H1 (cell line): ENCODE measurements around the gene DTNB. TPM values are rescaled to one million over a fixed set of nuclear protein-coding genes. Genes with fewer than 3 reads are reported as not detected.

Experiments used
- CTCF ChIA-PET: fragments of 300-600 bp; sonication (Branson Sonifier 250); formaldehyde crosslinking; loops from one replicate; lab custom pipeline; 2021; ENCODE audit not compliant: partially characterized antibody; lab: Charles Lee
- POLR2A ChIA-PET: fragments of 300-600 bp; sonication (Branson Sonifier 250); formaldehyde crosslinking; loops from one replicate; lab custom pipeline; 2021; ENCODE audit warnings: inconsistent platforms; ENCODE audit not compliant: partially characterized antibody; lab: Charles Lee
- DNase-seq, 2 experiments: peaks; one replicate each; pipeline versions ENCODE4 v3.0.0 to v3.0.0-alpha.2; 2010 to 2022; ENCODE audit warnings: low spot score in 2 of 2, low read depth in 1 of 2, mixed read lengths in 1 of 2
- FAIRE-seq: peaks from 2 replicates; lab custom pipeline; 2011; peaks lifted over from hg19 to GRCh38; lab: Jason Lieb, UNC
- H2AFZ ChIP-seq: 2 replicates; pipeline ENCODE4 v1.8.1; 2012; ENCODE audit warnings: low read length, inconsistent platforms
- H2AK5ac ChIP-seq: 2 replicates; pipeline ENCODE4 v1.6.1; 2013; ENCODE audit warnings: low read depth, low read length
- H2BK120ac ChIP-seq: replicated peaks from 2 replicates; pipeline ENCODE3; 2013; ENCODE audit warnings: low read depth, low read length, inconsistent platforms
- H2BK12ac ChIP-seq: 2 replicates; pipeline ENCODE4 v1.6.1; 2013; ENCODE audit warnings: low read depth, low read length
- H2BK15ac ChIP-seq: 2 replicates; pipeline ENCODE4 v1.6.1; 2013; ENCODE audit warnings: low read length
- H2BK20ac ChIP-seq: 2 replicates; pipeline ENCODE4 v1.6.1; 2013; ENCODE audit warnings: low read length
- H2BK5ac ChIP-seq: 2 replicates; pipeline ENCODE4 v1.6.1; 2013; ENCODE audit warnings: low read depth, low read length
- H3K14ac ChIP-seq: 2 replicates; pipeline ENCODE4 v1.6.1; 2013; ENCODE audit warnings: inconsistent platforms; ENCODE audit not compliant: insufficient read length
- H3K18ac ChIP-seq: 2 replicates; pipeline ENCODE4 v1.6.1; 2013; ENCODE audit warnings: low read length; ENCODE audit errors: extremely low read depth
- H3K23ac ChIP-seq: 2 replicates; pipeline ENCODE4 v1.6.1; 2013; ENCODE audit warnings: inconsistent platforms; ENCODE audit not compliant: insufficient read length
- H3K23me2 ChIP-seq: 2 replicates; pipeline ENCODE4 v1.6.1; 2013; ENCODE audit warnings: low read depth, low read length
- H3K27ac ChIP-seq: 2 replicates; pipeline ENCODE4 v1.6.1; 2011; ENCODE audit warnings: low read depth, low read length, inconsistent platforms
- H3K27me3 ChIP-seq, 4 experiments: replicated peaks in 1 of 4; 1 replicate in 1 of 4; 2 replicates in 3 of 4; pipeline versions ENCODE4 v1.6.1 to v1.8.1; 2011 to 2013; ENCODE audit warnings: low read length in 3 of 4, mild to moderate bottlenecking in 3 of 4, inconsistent platforms in 2 of 4, mixed read lengths in 2 of 4, moderate library complexity in 1 of 4; ENCODE audit not compliant: control insufficient read depth in 3 of 4, insufficient read depth in 3 of 4; ENCODE audit errors: extremely low read depth in 1 of 4
- H3K36me3 ChIP-seq, 4 experiments: 2 replicates each; pipeline versions ENCODE4 v1.6.1 to v1.8.1; 2011 to 2013; ENCODE audit warnings: mild to moderate bottlenecking in 4 of 4, low read length in 3 of 4, moderate library complexity in 2 of 4, control low read depth in 1 of 4, inconsistent platforms in 1 of 4; ENCODE audit not compliant: insufficient read depth in 4 of 4, control insufficient read depth in 2 of 4
- H3K4ac ChIP-seq: replicated peaks from 2 replicates; pipeline ENCODE3; 2013; ENCODE audit warnings: low read length, low read depth, mixed read lengths, inconsistent platforms; ENCODE audit not compliant: insufficient read length
- H3K4me1 ChIP-seq, 4 experiments: replicated peaks in 1 of 4; 1 replicate in 1 of 4; 2 replicates in 3 of 4; pipeline versions ENCODE4 v1.6.1 to v1.8.1; 2011 to 2013; ENCODE audit warnings: low read length in 3 of 4, inconsistent platforms in 2 of 4, mixed read lengths in 1 of 4; ENCODE audit not compliant: insufficient read depth in 4 of 4, control insufficient read depth in 3 of 4
- H3K4me2 ChIP-seq, 2 experiments: 2 replicates each; pipeline versions ENCODE4 v1.6.1 to v1.8.1; 2011 to 2013; ENCODE audit warnings: low read depth in 2 of 2, low read length in 2 of 2, control low read depth in 1 of 2, inconsistent platforms in 1 of 2, mild to moderate bottlenecking in 1 of 2; ENCODE audit not compliant: insufficient read depth in 1 of 2
- H3K4me3 ChIP-seq, 4 experiments: fragments of 200-600, 300-600 bp in 1 of 4; sonication (generic), shearing (Covaris generic), sonication (Bioruptor Twin) in 1 of 4; 2 replicates each; pipeline versions ENCODE4 v1.5.1 to v1.8.1; 2011 to 2016; ENCODE audit warnings: low read length in 4 of 4, low read depth in 3 of 4, control low read depth in 2 of 4, inconsistent platforms in 2 of 4, mild to moderate bottlenecking in 2 of 4, mixed read lengths in 1 of 4, moderate library complexity in 1 of 4; ENCODE audit not compliant: insufficient read depth in 2 of 4; ENCODE audit errors: extremely low read depth in 1 of 4
- H3K56ac ChIP-seq: replicated peaks from 2 replicates; pipeline ENCODE3; 2013; ENCODE audit warnings: low read depth, mild to moderate bottlenecking, mixed read lengths, low read length, inconsistent platforms; ENCODE audit not compliant: insufficient read length
- H3K79me1 ChIP-seq: 2 replicates; pipeline ENCODE4 v1.6.1; 2013; ENCODE audit warnings: low read depth, low read length, control low read depth
- H3K79me2 ChIP-seq, 2 experiments: 2 replicates each; pipeline versions ENCODE4 v1.6.1 to v1.8.1; 2012 to 2013; ENCODE audit warnings: low read length in 2 of 2, mild to moderate bottlenecking in 2 of 2, inconsistent platforms in 1 of 2; ENCODE audit not compliant: insufficient read depth in 2 of 2, control insufficient read depth in 1 of 2
- H3K9ac ChIP-seq, 4 experiments: replicated peaks in 1 of 4; 1 replicate in 1 of 4; 2 replicates in 3 of 4; pipeline versions ENCODE4 v1.6.1 to v1.8.1; 2011 to 2013; ENCODE audit warnings: low read depth in 3 of 4, low read length in 3 of 4, control low read depth in 2 of 4, mild to moderate bottlenecking in 2 of 4, moderate library complexity in 2 of 4, inconsistent platforms in 1 of 4; ENCODE audit errors: extremely low read depth in 1 of 4
- H3K9me3 ChIP-seq, 2 experiments: 2 replicates each; pipeline versions ENCODE4 v1.6.1 to v1.8.1; 2012 to 2013; ENCODE audit warnings: mild to moderate bottlenecking in 2 of 2, moderate library complexity in 2 of 2, control low read depth in 1 of 2, inconsistent platforms in 1 of 2, low read depth in 1 of 2, low read length in 1 of 2, mixed read lengths in 1 of 2; ENCODE audit not compliant: insufficient read depth in 2 of 2
- H4K20me1 ChIP-seq, 2 experiments: replicated peaks in 1 of 2; 2 replicates each; pipeline versions ENCODE3 to v1.8.1; 2011 to 2013; ENCODE audit warnings: inconsistent platforms in 2 of 2, low read length in 2 of 2, mild to moderate bottlenecking in 1 of 2; ENCODE audit not compliant: insufficient read depth in 2 of 2, control insufficient read depth in 1 of 2
- H4K5ac ChIP-seq: 2 replicates; pipeline ENCODE4 v1.6.1; 2013; ENCODE audit warnings: low read length, low read depth, mixed read lengths, inconsistent platforms; ENCODE audit not compliant: insufficient read length
- H4K8ac ChIP-seq: 2 replicates; pipeline ENCODE4 v1.8.0; 2013; ENCODE audit warnings: mild to moderate bottlenecking, moderate library complexity, low read length, inconsistent platforms; ENCODE audit not compliant: insufficient read depth; ENCODE audit errors: extremely low read depth
- H4K91ac ChIP-seq: replicated peaks from 2 replicates; pipeline ENCODE3; 2013; ENCODE audit warnings: low read length, mixed read lengths, inconsistent platforms; ENCODE audit not compliant: insufficient read length
- CREB1 ChIP-seq: IDR thresholded peaks from 2 replicates; pipeline ENCODE4 v1.6.1; 2012; ENCODE audit warnings: inconsistent platforms
- CTBP2 ChIP-seq: IDR thresholded peaks from 2 replicates; pipeline ENCODE4 v1.7.0; 2011; ENCODE audit warnings: borderline replicate concordance, mild to moderate bottlenecking, moderate library complexity, mixed read lengths, low read length; ENCODE audit not compliant: insufficient read depth, insufficient read length
- GTF2F1 ChIP-seq: IDR thresholded peaks from 2 replicates; pipeline ENCODE4 v1.6.1; 2012; ENCODE audit warnings: low read depth, low read length, improper control_type of control experiment, borderline replicate concordance
- HDAC2 ChIP-seq, 2 experiments: fragments of 300-600 bp in 1 of 2; sonication (generic) in 1 of 2; IDR thresholded peaks; 2 replicates each; pipeline ENCODE4 v1.6.1; 2011 to 2012; ENCODE audit warnings: low read depth in 2 of 2, low read length in 2 of 2, mild to moderate bottlenecking in 2 of 2, moderate library complexity in 2 of 2, borderline replicate concordance in 1 of 2, inconsistent platforms in 1 of 2
- KDM5A ChIP-seq: fragments of 200-600 bp; IDR thresholded peaks from 2 replicates; pipeline ENCODE4 v1.7.1; 2012; ENCODE audit warnings: mild to moderate bottlenecking, low read length, inconsistent platforms, mixed read lengths
- PHF8 ChIP-seq: fragments of 200-600 bp; sonication (generic); conservative IDR thresholded peaks from 2 replicates; pipeline ENCODE4 v1.7.1; 2012; ENCODE audit warnings: low read depth, mild to moderate bottlenecking, inconsistent platforms, low read length, moderate library complexity
- POLR2AphosphoS5 ChIP-seq: IDR thresholded peaks from 2 replicates; pipeline ENCODE4 v1.6.1; 2011; ENCODE audit warnings: low read depth, low read length
- RAD21 ChIP-seq, 2 experiments: IDR thresholded peaks in 1 of 2; conservative IDR thresholded peaks in 1 of 2; 2 replicates each; pipeline ENCODE4 v1.6.1; 2011; ENCODE audit warnings: low read depth in 2 of 2, low read length in 2 of 2, improper control_type of control experiment in 1 of 2, inconsistent platforms in 1 of 2, mild to moderate bottlenecking in 1 of 2, moderate library complexity in 1 of 2
- SP4 ChIP-seq: IDR thresholded peaks from 2 replicates; pipeline ENCODE4 v1.6.1; 2012; ENCODE audit warnings: low read length, inconsistent platforms
- TAF1 ChIP-seq: IDR thresholded peaks from 2 replicates; pipeline ENCODE4 v1.6.1; 2011; ENCODE audit warnings: mild to moderate bottlenecking, low read depth, low read length
- TBP ChIP-seq: IDR thresholded peaks from 2 replicates; pipeline ENCODE4 v1.6.1; 2011; ENCODE audit warnings: low read depth, low read length, improper control_type of control experiment
- TCF12 ChIP-seq: IDR thresholded peaks from 2 replicates; pipeline ENCODE4 v1.6.1; 2011; ENCODE audit warnings: low read depth, mild to moderate bottlenecking, low read length
- YY1 ChIP-seq: IDR thresholded peaks from 2 replicates; pipeline ENCODE4 v1.6.1; 2011; ENCODE audit warnings: low read depth, mild to moderate bottlenecking, low read length
- WGBS, 2 experiments: shearing (Covaris generic) in 1 of 2; methylation state at CpG; one replicate each; pipeline versions ENCODE4 v1.1.6 to v1.1.7; 2013 to 2015; ENCODE audit warnings: low lambda C conversion rate in 2 of 2, mixed read lengths in 2 of 2, inconsistent platforms in 1 of 2, low coverage in 1 of 2, missing lambda C conversion rate in 1 of 2; ENCODE audit not compliant: insufficient replicate concordance in 2 of 2, insufficient coverage in 1 of 2, insufficient read length in 1 of 2; ENCODE audit errors: extremely low coverage in 1 of 2, missing lambda C conversion rate in 1 of 2; 5-methylcytosine and 5-hydroxymethylcytosine counted together
- polyA plus RNA-seq, 7 experiments: library from polyadenylated mRNA; depleted of rRNA in 3 of 7; stranded (reverse) in 5 of 7; unstranded in 2 of 7; fragments of >200 nt in 5 of 7; fragments of 200-250 nt in 2 of 7; gene quantifications; 1 replicate in 5 of 7; 2 replicates in 1 of 7; 4 replicates in 1 of 7; pipeline versions ENCODE4 v1.2.1 to v1.2.3, GENCODE V29; 2011 to 2013; ENCODE audit warnings: missing spikeins in 2 of 7, mixed read lengths in 2 of 7
- total RNA-seq: library from RNA; stranded (reverse); fragmentation: NEBNext Ultra II Directional; extraction: Animal tissue kit (Norgen Biotek cat#: 25700); gene quantifications from 2 replicates; pipeline ENCODE4 v1.2.1, GENCODE V29; 2021

The DTNB gene
- total and polyA plus RNA-seq, 2 of the 8 experiments (the other 6 are each of a cell fraction or from before 2014, with no cell fraction given), result 39.6 to 49.5 TPM

DNA sequence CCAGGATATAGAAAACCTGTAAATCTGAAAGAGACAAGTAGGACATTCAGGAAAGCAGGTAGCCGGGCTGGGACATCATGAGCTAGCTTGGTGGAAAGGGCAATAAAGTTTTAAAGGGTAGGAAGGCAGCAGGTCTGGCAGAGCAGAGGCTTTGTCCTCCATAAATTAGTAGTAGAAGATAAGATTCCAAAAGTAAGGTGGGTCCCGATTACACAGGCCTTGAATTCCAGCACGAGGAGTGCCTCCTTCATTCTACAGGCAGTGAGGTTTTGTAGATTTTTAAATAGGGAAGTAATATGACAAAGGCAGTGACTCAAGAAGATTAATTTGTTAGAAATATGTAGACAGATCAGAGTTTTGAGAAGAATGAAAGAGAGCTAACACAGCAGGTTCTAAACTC lies 160.7 kb downstream of the DTNB start:
- Histone ChIP-seq H3K9me3 (no peaks in the 10 kb centered on the region), H3K23me2 (no peaks in the 10 kb centered on the region), H3K4me2 (no peak overlapping the region), H3K18ac (no peak overlapping the region), H2AK5ac (no peak overlapping the region), H4K5ac (no peak overlapping the region), H4K91ac (no peak overlapping the region), H3K79me2 (no peaks in the 10 kb centered on the region), H3K4ac (no peak overlapping the region), H2BK5ac (no peak overlapping the region), H2BK12ac (no peak overlapping the region), H4K8ac (no peak overlapping the region), H4K20me1 (no peaks in the 10 kb centered on the region), H3K4me1 (0 out of 7 replicates have a peak, but pooled peaks cover 0 to 3% (median 0%) of the 10 kb centered on the region in 4 experiments), H3K23ac (no peak overlapping the region), H3K4me3 (no peak overlapping the region), H2BK120ac (no peak overlapping the region), H2AFZ (no peak overlapping the region), H3K27me3 (no peaks in the 10 kb centered on the region), H3K56ac (no peak overlapping the region), H3K9ac (no peak overlapping the region), H3K14ac (no peak overlapping the region), H2BK20ac (no peak overlapping the region), H3K79me1 (no peaks in the 10 kb centered on the region), H3K36me3 (no peaks in the 10 kb centered on the region), H2BK15ac (no peak overlapping the region), H3K27ac (no peak overlapping the region)
- ChIA-PET POLR2A (no interaction called here), CTCF (no interaction called here)
- 88% methylated on average over 3 of the region's 3 CpGs; no CpG with 5 or more reads in 1 of the 2 experiments for WGBS, 2 experiments
- FAIRE-seq, result no peak
- no peak for DNase-seq
- TF ChIP-seq RAD21 (IDR thresholded peaks at IDR 0.05 in 1 of 2, conservative IDR thresholded peaks at IDR 0.05 in 1 of 2; ENCODE audit: low read depth in 2 of 2, low read length in 2 of 2) (no peak), GTF2F1 (no peak), TBP (no peak), SP4 (no peak), YY1 (no peak), KDM5A (no peak), TAF1 (no peak), HDAC2 (IDR thresholded peaks at IDR 0.05; ENCODE audit: borderline replicate concordance in 1 of 2, low read depth in 2 of 2, low read length in 2 of 2) (no peak), CREB1 (no peak), POLR2AphosphoS5 (no peak), CTBP2 (no peak), TCF12 (no peak), PHF8 (no peak)
